Colonic mucosa (tissue), 4 donors: ENCODE measurements around the gene RPGR. TPM values are rescaled to one million over a fixed set of nuclear protein-coding genes. Genes with fewer than 3 reads are reported as not detected.

Source experiments
- DNase-seq: peaks from one replicate; pipeline ENCODE4 v3.0.0-alpha.2; 2020
- H3K27ac ChIP-seq: fragments of 200-600 bp; one replicate; pipeline ENCODE4 v1.8.0; 2021
- H3K27me3 ChIP-seq: fragments of 200-600 bp; one replicate; pipeline ENCODE4 v1.8.0; 2021
- H3K36me3 ChIP-seq: fragments of 200-600 bp; one replicate; pipeline ENCODE4 v1.8.0; 2021
- H3K4me1 ChIP-seq: fragments of 200-600 bp; one replicate; pipeline ENCODE4 v1.8.0; 2021; ENCODE audit warnings: mild to moderate bottlenecking
- H3K4me3 ChIP-seq: fragments of 200-600 bp; one replicate; pipeline ENCODE4 v1.8.0; 2021
- H3K9ac ChIP-seq, 2 donors: one replicate each; pipeline ENCODE4 v1.7.0; 2013; ENCODE audit warnings: control low read depth in 2 of 2, low read depth in 2 of 2, low read length in 2 of 2
- H3K9me3 ChIP-seq: fragments of 200-600 bp; one replicate; pipeline ENCODE4 v1.8.0; 2021
- CTCF ChIP-seq: fragments of 200-600 bp; IDR thresholded peaks from one replicate; pipeline ENCODE4 v1.8.0; 2022; ENCODE audit warnings: antibody characterized with exemption, mild to moderate bottlenecking
- intact Hi-C: fragments of 100-400 bp; cut with DNase I; formaldehyde crosslinking; loops from one replicate; pipeline ENCODE4 v1.14.1; 2022
- total RNA-seq, 2 donors: library from RNA; stranded (reverse); fragmentation: NEBNext Ultra II Directional in 1 of 2; extraction: Animal tissue kit (Norgen Biotek cat#: 25700) in 1 of 2; gene quantifications; one replicate each; pipeline ENCODE4 v1.2.1, GENCODE V29; 2021
- donor health status: healthy.
- donor health status: DM: no; HTN: no; CAD: no.
- donor health status: DM: no; HTN: no; CAD: no.

Gene RPGR
- total RNA-seq, 2 donors from 2014 or later = 8.3 to 9.8 TPM

GRCh38 chrX:38268011-38268410 is 59.3 kb downstream of the RPGR start:
- Histone ChIP-seq H3K4me3 (no peak overlapping the region), H3K9me3 (no peaks in the 10 kb centered on the region), H3K27me3 (no peaks in the 10 kb centered on the region), H3K36me3 (no peaks in the 10 kb centered on the region), H3K4me1 (no peaks in the 10 kb centered on the region), H3K9ac (no peak overlapping the region), H3K27ac (no peak overlapping the region)
- intact Hi-C loops = no loop called here
- no peak for TF ChIP-seq CTCF
- DNase-seq = no peak

GRCh38 chrX:38262715-38263620 is 64.3 kb downstream of the RPGR start:
- no peaks in the 10 kb centered on the region for H3K27me3 ChIP-seq
- no peak for TF ChIP-seq CTCF
- no peak for DNase-seq
- H3K9ac ChIP-seq = no peak overlapping the region
- no peaks in the 10 kb centered on the region for H3K9me3 ChIP-seq
- H3K4me1 ChIP-seq = no peaks in the 10 kb centered on the region
- intact Hi-C loops = no loop called here
- no peak overlapping the region for H3K4me3 ChIP-seq
- H3K27ac ChIP-seq = no peak overlapping the region
- no peaks in the 10 kb centered on the region for H3K36me3 ChIP-seq

- Histone ChIP-seq H3K9ac (no peak overlapping the region), H3K36me3 (no peaks in the 10 kb centered on the region), H3K27ac (no peak overlapping the region), H3K27me3 (no peaks in the 10 kb centered on the region), H3K4me1 (no peaks in the 10 kb centered on the region), H3K4me3 (no peak overlapping the region), H3K9me3 (no peaks in the 10 kb centered on the region)
- TF ChIP-seq CTCF = peak; percentile 23
- intact Hi-C loops = no loop called here
- peak; percentile 44 for DNase-seq
These were observed 67.1 kb downstream of the RPGR start for GRCh38 chrX:38260231-38260630.

GRCh38 chrX:38256019-38256418 is 71.3 kb downstream of the RPGR start:
- no peak for TF ChIP-seq CTCF
- Histone ChIP-seq H3K27me3 (no peaks in the 10 kb centered on the region), H3K36me3 (no peaks in the 10 kb centered on the region), H3K27ac (no peak overlapping the region), H3K4me3 (no peak overlapping the region), H3K9ac (no peak overlapping the region), H3K4me1 (no peaks in the 10 kb centered on the region), H3K9me3 (no peaks in the 10 kb centered on the region)
- DNase-seq = no peak
- intact Hi-C loops = no loop called here

GRCh38 chrX:38249965-38250364 is 77.3 kb downstream of the RPGR start:
- Histone ChIP-seq H3K4me3 (no peak overlapping the region), H3K27me3 (no peaks in the 10 kb centered on the region), H3K9me3 (no peaks in the 10 kb centered on the region), H3K9ac (no peak overlapping the region), H3K4me1 (no peaks in the 10 kb centered on the region), H3K27ac (no peak overlapping the region), H3K36me3 (no peaks in the 10 kb centered on the region)
- DNase-seq = no peak
- TF ChIP-seq CTCF = no peak
- intact Hi-C loops = no loop called here
